ENCODE data around the gene LRRC27. TPM values are rescaled to one million over a fixed set of nuclear protein-coding genes. Genes with fewer than 3 reads are reported as not detected.

The LRRC27 gene
- polyA plus RNA-seq, 2 of the 4 experiments (the other 2 are of a cell fraction) = 6.5 to 6.9 TPM

DNA sequence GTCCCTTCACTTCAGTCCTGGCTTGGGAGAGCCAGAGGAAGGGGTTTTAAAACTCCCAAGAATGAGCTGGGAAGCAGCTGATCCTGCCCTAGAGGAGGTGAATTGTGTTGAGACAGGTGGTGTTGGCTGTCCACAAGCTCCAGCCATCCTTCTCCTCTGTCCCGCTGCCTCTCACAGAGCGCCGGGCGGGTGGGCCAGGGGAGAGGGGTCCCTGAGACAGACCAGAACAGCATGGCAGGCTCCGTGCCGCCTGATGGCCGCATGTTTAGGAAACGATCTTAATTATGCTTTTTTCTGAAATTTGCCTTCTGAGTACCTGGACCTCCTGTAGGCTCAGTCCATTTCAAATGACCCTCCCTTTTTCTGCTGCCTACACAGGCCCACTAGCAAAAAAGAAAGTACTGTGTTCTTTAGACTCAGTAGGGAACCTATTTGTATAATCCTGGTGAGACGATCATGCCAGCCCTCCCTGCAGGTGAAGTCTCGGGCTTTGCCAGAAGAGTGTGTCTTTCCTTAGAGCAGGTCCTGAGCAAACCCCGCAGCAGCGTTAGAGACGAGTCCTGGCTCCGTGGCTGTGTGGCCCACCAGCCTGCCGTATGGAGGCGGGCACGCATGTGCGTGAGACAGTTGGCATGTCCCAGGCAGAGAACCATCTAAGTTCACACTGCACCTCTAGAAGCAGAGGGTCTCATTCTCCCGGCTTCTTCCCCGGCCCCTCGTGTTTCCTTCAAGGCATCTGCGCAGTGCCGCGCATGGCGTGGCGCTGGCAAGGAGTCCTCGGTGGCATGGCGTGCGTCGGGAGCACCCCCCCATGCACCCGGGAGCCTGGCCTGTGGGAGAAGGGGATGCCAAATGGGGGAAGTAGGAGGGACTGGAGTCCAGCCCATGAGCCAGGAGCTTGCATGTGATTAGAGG is 38.7 kb downstream of the LRRC27 start:
- ATAC-seq = no peak
- no peak for FAIRE-seq
- POLR2A ChIA-PET = interaction anchor here (0.5 kb wide), 1 partner anchor 76 kb away, joined by 3 read pairs; no protein-coding TSS in a partner anchor
- 90% methylated on average over 30 of the region's 31 CpGs for WGBS (ENCODE audit: missing lambda C conversion rate)
- Histone ChIP-seq H3K9me3 (no peaks in the 10 kb centered on the region), H3K4me2 (no peak overlapping the region), H3K4me3 (no peak overlapping the region), H3K27ac (no peak overlapping the region), H3K4me1 (no peaks in the 10 kb centered on the region)
- CTCF ChIA-PET = interaction anchor here (0.6 to 2.3 kb wide), 3 partner anchors 75 to 366 kb away, joined by 3 to 11 read pairs (median 5); no protein-coding TSS in a partner anchor
- no peak for DNase-seq (ENCODE audit: low read depth in 1 of 2, low spot score in 1 of 2)
- TF ChIP-seq CBX2 (IDR thresholded peaks at IDR 0.05; ENCODE audit: borderline replicate concordance, low read depth) (no peak), ESRRA (IDR thresholded peaks at IDR 0.05; ENCODE audit: borderline replicate concordance, low read length) (no peak), TP53 (CRISPR knock-in tag; IDR thresholded peaks at IDR 0.05) (no peak), FOSL2 (IDR thresholded peaks at IDR 0.05) (no peak), FOSL2 (CRISPR knock-in tag; IDR thresholded peaks at IDR 0.05) (no peak), MAFK (IDR thresholded peaks at IDR 0.05; ENCODE audit: partially characterized antibody) (no peak), CEBPB (IDR thresholded peaks at IDR 0.05) (no peak), CTCF (IDR thresholded peaks at IDR 0.05) (no peak), ATOH8 (CRISPR knock-in tag; IDR thresholded peaks at IDR 0.05; ENCODE audit: low read depth) (no peak), ZNF302 (CRISPR knock-in tag; IDR thresholded peaks at IDR 0.05) (no peak), EHF (CRISPR knock-in tag; IDR thresholded peaks at IDR 0.05) (no peak), ZSCAN20 (CRISPR knock-in tag; IDR thresholded peaks at IDR 0.05) (no peak), RFX5 (IDR thresholded peaks at IDR 0.05) (no peak), CHD4 (IDR thresholded peaks at IDR 0.05; ENCODE audit: borderline replicate concordance) (no peak), HOXB5 (CRISPR knock-in tag; IDR thresholded peaks at IDR 0.05) (no peak)
- TF ChIP-seq, protein P1, sequence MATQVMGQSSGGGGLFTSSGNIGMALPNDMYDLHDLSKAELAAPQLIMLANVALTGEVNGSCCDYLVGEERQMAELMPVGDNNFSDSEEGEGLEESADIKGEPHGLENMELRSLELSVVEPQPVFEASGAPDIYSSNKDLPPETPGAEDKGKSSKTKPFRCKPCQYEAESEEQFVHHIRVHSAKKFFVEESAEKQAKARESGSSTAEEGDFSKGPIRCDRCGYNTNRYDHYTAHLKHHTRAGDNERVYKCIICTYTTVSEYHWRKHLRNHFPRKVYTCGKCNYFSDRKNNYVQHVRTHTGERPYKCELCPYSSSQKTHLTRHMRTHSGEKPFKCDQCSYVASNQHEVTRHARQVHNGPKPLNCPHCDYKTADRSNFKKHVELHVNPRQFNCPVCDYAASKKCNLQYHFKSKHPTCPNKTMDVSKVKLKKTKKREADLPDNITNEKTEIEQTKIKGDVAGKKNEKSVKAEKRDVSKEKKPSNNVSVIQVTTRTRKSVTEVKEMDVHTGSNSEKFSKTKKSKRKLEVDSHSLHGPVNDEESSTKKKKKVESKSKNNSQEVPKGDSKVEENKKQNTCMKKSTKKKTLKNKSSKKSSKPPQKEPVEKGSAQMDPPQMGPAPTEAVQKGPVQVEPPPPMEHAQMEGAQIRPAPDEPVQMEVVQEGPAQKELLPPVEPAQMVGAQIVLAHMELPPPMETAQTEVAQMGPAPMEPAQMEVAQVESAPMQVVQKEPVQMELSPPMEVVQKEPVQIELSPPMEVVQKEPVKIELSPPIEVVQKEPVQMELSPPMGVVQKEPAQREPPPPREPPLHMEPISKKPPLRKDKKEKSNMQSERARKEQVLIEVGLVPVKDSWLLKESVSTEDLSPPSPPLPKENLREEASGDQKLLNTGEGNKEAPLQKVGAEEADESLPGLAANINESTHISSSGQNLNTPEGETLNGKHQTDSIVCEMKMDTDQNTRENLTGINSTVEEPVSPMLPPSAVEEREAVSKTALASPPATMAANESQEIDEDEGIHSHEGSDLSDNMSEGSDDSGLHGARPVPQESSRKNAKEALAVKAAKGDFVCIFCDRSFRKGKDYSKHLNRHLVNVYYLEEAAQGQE (IDR thresholded peaks at IDR 0.05) = no peak
- TF ChIP-seq, protein P2, sequence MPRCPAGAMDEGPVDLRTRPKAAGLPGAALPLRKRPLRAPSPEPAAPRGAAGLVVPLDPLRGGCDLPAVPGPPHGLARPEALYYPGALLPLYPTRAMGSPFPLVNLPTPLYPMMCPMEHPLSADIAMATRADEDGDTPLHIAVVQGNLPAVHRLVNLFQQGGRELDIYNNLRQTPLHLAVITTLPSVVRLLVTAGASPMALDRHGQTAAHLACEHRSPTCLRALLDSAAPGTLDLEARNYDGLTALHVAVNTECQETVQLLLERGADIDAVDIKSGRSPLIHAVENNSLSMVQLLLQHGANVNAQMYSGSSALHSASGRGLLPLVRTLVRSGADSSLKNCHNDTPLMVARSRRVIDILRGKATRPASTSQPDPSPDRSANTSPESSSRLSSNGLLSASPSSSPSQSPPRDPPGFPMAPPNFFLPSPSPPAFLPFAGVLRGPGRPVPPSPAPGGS (IDR thresholded peaks at IDR 0.05) = no peak
- TF ChIP-seq, protein P3, sequence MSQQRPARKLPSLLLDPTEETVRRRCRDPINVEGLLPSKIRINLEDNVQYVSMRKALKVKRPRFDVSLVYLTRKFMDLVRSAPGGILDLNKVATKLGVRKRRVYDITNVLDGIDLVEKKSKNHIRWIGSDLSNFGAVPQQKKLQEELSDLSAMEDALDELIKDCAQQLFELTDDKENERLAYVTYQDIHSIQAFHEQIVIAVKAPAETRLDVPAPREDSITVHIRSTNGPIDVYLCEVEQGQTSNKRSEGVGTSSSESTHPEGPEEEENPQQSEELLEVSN (IDR thresholded peaks at IDR 0.05; ENCODE audit: borderline replicate concordance, low read depth) = no peak
